Liver (tissue), 9 donors: ENCODE measurements around the gene NXPE1. TPM values are rescaled to one million over a fixed set of nuclear protein-coding genes. Genes with fewer than 3 reads are reported as not detected.
"Not testable (repeated sequence)": the region's sequence is repeated elsewhere in the genome, so short reads cannot be mapped to it uniquely, and the experiment has no call there.

Experiments
- DNase-seq: peaks from one replicate; pipeline ENCODE4 v3.0.0-alpha.2; 2017; ENCODE audit warnings: low spot score
- H3K27ac ChIP-seq, 2 donors: one replicate each; pipeline ENCODE4 v1.7.0; 2013; ENCODE audit warnings: inconsistent platforms in 2 of 2, low read length in 2 of 2, control low read depth in 1 of 2, low read depth in 1 of 2, mild to moderate bottlenecking in 1 of 2
- H3K27me3 ChIP-seq, 4 donors: one replicate each; pipeline versions ENCODE4 v1.6.1 to v1.7.0; 2013; ENCODE audit warnings: low read length in 3 of 4, inconsistent platforms in 1 of 4, mild to moderate bottlenecking in 1 of 4, moderate library complexity in 1 of 4; ENCODE audit not compliant: control insufficient read depth in 4 of 4, insufficient read depth in 4 of 4
- H3K36me3 ChIP-seq, 4 donors: one replicate each; pipeline versions ENCODE4 v1.6.1 to v1.7.0; 2013; ENCODE audit warnings: low read length in 3 of 4, mild to moderate bottlenecking in 3 of 4, low read depth in 1 of 4, moderate library complexity in 1 of 4; ENCODE audit not compliant: control insufficient read depth in 4 of 4, insufficient read depth in 3 of 4
- H3K4me1 ChIP-seq, 4 donors: one replicate each; pipeline versions ENCODE4 v1.6.1 to v1.7.0; 2013; ENCODE audit warnings: low read length in 3 of 4, mild to moderate bottlenecking in 3 of 4, moderate library complexity in 1 of 4; ENCODE audit not compliant: control insufficient read depth in 4 of 4, insufficient read depth in 4 of 4
- H3K4me3 ChIP-seq, 3 donors: one replicate each; pipeline versions ENCODE4 v1.6.1 to v1.7.0; 2013; ENCODE audit warnings: low read length in 3 of 3, control low read depth in 1 of 3, low read depth in 1 of 3, mild to moderate bottlenecking in 1 of 3
- H3K9ac ChIP-seq, 2 donors: one replicate each; pipeline ENCODE4 v1.7.0; 2013; ENCODE audit warnings: low read length in 2 of 2, mild to moderate bottlenecking in 2 of 2, moderate library complexity in 2 of 2, control low read depth in 1 of 2, low read depth in 1 of 2
- H3K9me3 ChIP-seq, 4 donors: one replicate each; pipeline versions ENCODE4 v1.6.1 to v1.7.0; 2013; ENCODE audit warnings: low read length in 3 of 4; ENCODE audit not compliant: control insufficient read depth in 4 of 4
- EGR1 ChIP-seq, 2 donors: IDR thresholded peaks; 2 replicates each; pipeline ENCODE4 v1.6.1; 2016 to 2018; ENCODE audit warnings: antibody characterized with exemption in 2 of 2, low read depth in 2 of 2
- FOXA1 ChIP-seq: IDR thresholded peaks from 2 replicates; pipeline ENCODE4 v1.6.1; 2016; ENCODE audit warnings: antibody characterized with exemption
- FOXA2 ChIP-seq: IDR thresholded peaks from 2 replicates; pipeline ENCODE4 v1.6.1; 2016; ENCODE audit warnings: antibody characterized with exemption
- GABPA ChIP-seq, 2 donors: IDR thresholded peaks in 1 of 2; conservative IDR thresholded peaks in 1 of 2; 2 replicates each; pipeline ENCODE4 v1.6.1; 2016; ENCODE audit warnings: antibody characterized with exemption in 2 of 2, mild to moderate bottlenecking in 1 of 2, moderate library complexity in 1 of 2
- HNF4A ChIP-seq, 2 donors: conservative IDR thresholded peaks; 2 replicates each; pipeline ENCODE4 v1.6.1; 2016; ENCODE audit warnings: antibody characterized with exemption in 2 of 2, mild to moderate bottlenecking in 2 of 2
- HNF4G ChIP-seq: IDR thresholded peaks from 2 replicates; pipeline ENCODE4 v1.6.1; 2016; ENCODE audit warnings: antibody characterized with exemption
- JUND ChIP-seq, 2 donors: IDR thresholded peaks; 2 replicates each; pipeline ENCODE4 v1.6.1; 2016; ENCODE audit warnings: antibody characterized with exemption in 2 of 2
- NR2F2 ChIP-seq: IDR thresholded peaks from 2 replicates; pipeline ENCODE4 v1.6.1; 2016; ENCODE audit warnings: antibody characterized with exemption
- RAD21 ChIP-seq, 2 donors: IDR thresholded peaks; 2 replicates each; pipeline ENCODE4 v1.6.1; 2016; ENCODE audit warnings: antibody characterized with exemption in 2 of 2, mild to moderate bottlenecking in 2 of 2
- RXRA ChIP-seq, 2 donors: IDR thresholded peaks; 2 replicates each; pipeline ENCODE4 v1.6.1; 2017 to 2018; ENCODE audit warnings: antibody characterized with exemption in 2 of 2, mild to moderate bottlenecking in 1 of 2
- SP1 ChIP-seq: IDR thresholded peaks from 2 replicates; pipeline ENCODE4 v1.6.1; 2018; ENCODE audit warnings: antibody characterized with exemption, mild to moderate bottlenecking
- TAF1 ChIP-seq: conservative IDR thresholded peaks from 2 replicates; pipeline ENCODE4 v1.6.1; 2016; ENCODE audit warnings: antibody characterized with exemption, mild to moderate bottlenecking
- YY1 ChIP-seq: IDR thresholded peaks from 2 replicates; pipeline ENCODE4 v1.6.1; 2016; ENCODE audit warnings: antibody characterized with exemption, mild to moderate bottlenecking
- WGBS: extraction: QIAGEN DNeasy Blood & Tissue Kit; methylation state at CpG from one replicate; pipeline ENCODE4 v1.1.7; 2013; 5-methylcytosine and 5-hydroxymethylcytosine counted together
- polyA plus RNA-seq, 2 donors: library from polyadenylated mRNA; stranded (reverse) in 1 of 2; unstranded in 1 of 2; fragments of 200-250 nt in 1 of 2; fragments of >200 nt in 1 of 2; fragmentation: Nextera tagmentation in 1 of 2; extraction: Ambion mirVana in 1 of 2; gene quantifications; one replicate each; pipeline versions ENCODE4 v1.2.1 to v1.2.3, GENCODE V29; 2013 to 2015
- total RNA-seq, 2 donors: library from RNA; depleted of rRNA; stranded (reverse); fragments of >200 nt; gene quantifications; one replicate each; pipeline ENCODE4 v1.2.3, GENCODE V29; 2014
- TF ChIP-seq, protein P1 (sequence below): IDR thresholded peaks from 2 replicates; pipeline ENCODE4 v1.6.1; 2016; ENCODE audit warnings: antibody characterized with exemption, mild to moderate bottlenecking
- TF ChIP-seq, protein P2 (sequence below): IDR thresholded peaks from 2 replicates; pipeline ENCODE4 v1.6.1; 2016; ENCODE audit warnings: antibody characterized with exemption
- TF ChIP-seq, protein P3 (sequence below): IDR thresholded peaks from 2 replicates; pipeline ENCODE4 v1.6.1; 2016; ENCODE audit warnings: antibody characterized with exemption
- TF ChIP-seq, protein P4 (sequence below): IDR thresholded peaks from 2 replicates; pipeline ENCODE4 v1.6.1; 2016; ENCODE audit warnings: antibody characterized with exemption
- TF ChIP-seq, protein P5 (sequence below): fragments of 150-350 bp; IDR thresholded peaks from 2 replicates; pipeline ENCODE4 v1.5.1; 2017; ENCODE audit warnings: improper control_type of control experiment, low read depth, low read length; ENCODE audit not compliant: missing input control
- donor health status: healthy.
- donor health status: healthy.
- donor health status: healthy.
- donor health status: healthy.
- donor health status: healthy.

Gene NXPE1
- total and polyA plus RNA-seq, 4 donors, result not detected

DNA sequence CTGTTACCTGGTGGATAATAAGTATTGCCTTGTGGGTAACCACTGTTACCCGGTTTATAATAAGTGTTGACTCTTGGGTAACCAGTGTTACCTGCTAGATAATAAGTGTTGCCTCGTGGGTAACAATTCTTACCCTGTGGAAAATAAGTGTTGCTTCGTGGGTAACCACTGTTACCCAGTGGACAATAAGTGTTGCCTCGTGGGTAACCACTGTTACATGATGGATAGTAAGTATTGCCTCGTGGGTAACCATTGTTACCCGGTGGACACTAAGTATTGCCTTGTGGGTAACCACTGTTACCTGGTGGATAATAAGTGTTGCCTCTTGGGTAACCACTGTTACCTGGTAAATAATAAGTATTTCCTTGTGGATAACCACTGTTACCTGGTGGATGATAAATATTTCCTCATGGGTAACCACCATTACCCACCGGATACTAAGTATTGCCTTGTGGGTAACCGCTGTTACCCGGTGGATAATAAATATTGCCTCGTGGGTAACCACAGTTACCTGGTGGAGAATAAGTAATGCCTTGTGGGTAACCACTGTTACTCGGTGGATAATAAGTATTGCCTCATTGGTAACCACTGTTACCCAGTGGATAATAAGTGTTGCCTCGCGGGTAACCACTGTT, 44.6 kb upstream of the NXPE1 start:
- Histone ChIP-seq H3K27ac (no peak overlapping the region), H3K4me1 (no peaks in the 10 kb centered on the region), H3K9me3 (no peaks in the 10 kb centered on the region), H3K27me3 (no peaks in the 10 kb centered on the region), H3K9ac (no peak overlapping the region), H3K4me3 (no peak overlapping the region), H3K36me3 (no peaks in the 10 kb centered on the region)
- WGBS, result 88% methylated on average over 13 of the region's 13 CpGs
- no peak for DNase-seq
- no peak for TF ChIP-seq TAF1
- TF ChIP-seq GABPA (IDR thresholded peaks at IDR 0.05 in 1 of 2, conservative IDR thresholded peaks at IDR 0.05 in 1 of 2), result no peak
- TF ChIP-seq NR2F2, result no peak
- TF ChIP-seq EGR1 (IDR thresholded peaks at IDR 0.05; ENCODE audit: low read depth in 2 of 2), result no peak
- no peak for TF ChIP-seq YY1
- TF ChIP-seq, protein P1, sequence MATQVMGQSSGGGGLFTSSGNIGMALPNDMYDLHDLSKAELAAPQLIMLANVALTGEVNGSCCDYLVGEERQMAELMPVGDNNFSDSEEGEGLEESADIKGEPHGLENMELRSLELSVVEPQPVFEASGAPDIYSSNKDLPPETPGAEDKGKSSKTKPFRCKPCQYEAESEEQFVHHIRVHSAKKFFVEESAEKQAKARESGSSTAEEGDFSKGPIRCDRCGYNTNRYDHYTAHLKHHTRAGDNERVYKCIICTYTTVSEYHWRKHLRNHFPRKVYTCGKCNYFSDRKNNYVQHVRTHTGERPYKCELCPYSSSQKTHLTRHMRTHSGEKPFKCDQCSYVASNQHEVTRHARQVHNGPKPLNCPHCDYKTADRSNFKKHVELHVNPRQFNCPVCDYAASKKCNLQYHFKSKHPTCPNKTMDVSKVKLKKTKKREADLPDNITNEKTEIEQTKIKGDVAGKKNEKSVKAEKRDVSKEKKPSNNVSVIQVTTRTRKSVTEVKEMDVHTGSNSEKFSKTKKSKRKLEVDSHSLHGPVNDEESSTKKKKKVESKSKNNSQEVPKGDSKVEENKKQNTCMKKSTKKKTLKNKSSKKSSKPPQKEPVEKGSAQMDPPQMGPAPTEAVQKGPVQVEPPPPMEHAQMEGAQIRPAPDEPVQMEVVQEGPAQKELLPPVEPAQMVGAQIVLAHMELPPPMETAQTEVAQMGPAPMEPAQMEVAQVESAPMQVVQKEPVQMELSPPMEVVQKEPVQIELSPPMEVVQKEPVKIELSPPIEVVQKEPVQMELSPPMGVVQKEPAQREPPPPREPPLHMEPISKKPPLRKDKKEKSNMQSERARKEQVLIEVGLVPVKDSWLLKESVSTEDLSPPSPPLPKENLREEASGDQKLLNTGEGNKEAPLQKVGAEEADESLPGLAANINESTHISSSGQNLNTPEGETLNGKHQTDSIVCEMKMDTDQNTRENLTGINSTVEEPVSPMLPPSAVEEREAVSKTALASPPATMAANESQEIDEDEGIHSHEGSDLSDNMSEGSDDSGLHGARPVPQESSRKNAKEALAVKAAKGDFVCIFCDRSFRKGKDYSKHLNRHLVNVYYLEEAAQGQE, result no peak
- no peak for TF ChIP-seq SP1
- TF ChIP-seq FOXA1, result no peak
- TF ChIP-seq JUND (IDR thresholded peaks at IDR 0.05), result no peak
- TF ChIP-seq RXRA (IDR thresholded peaks at IDR 0.05), result no peak
- TF ChIP-seq, protein P2, sequence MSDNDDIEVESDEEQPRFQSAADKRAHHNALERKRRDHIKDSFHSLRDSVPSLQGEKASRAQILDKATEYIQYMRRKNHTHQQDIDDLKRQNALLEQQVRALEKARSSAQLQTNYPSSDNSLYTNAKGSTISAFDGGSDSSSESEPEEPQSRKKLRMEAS, result no peak
- no peak for TF ChIP-seq FOXA2
- TF ChIP-seq, protein P3, sequence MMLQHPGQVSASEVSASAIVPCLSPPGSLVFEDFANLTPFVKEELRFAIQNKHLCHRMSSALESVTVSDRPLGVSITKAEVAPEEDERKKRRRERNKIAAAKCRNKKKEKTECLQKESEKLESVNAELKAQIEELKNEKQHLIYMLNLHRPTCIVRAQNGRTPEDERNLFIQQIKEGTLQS, result no peak
- TF ChIP-seq, protein P4, sequence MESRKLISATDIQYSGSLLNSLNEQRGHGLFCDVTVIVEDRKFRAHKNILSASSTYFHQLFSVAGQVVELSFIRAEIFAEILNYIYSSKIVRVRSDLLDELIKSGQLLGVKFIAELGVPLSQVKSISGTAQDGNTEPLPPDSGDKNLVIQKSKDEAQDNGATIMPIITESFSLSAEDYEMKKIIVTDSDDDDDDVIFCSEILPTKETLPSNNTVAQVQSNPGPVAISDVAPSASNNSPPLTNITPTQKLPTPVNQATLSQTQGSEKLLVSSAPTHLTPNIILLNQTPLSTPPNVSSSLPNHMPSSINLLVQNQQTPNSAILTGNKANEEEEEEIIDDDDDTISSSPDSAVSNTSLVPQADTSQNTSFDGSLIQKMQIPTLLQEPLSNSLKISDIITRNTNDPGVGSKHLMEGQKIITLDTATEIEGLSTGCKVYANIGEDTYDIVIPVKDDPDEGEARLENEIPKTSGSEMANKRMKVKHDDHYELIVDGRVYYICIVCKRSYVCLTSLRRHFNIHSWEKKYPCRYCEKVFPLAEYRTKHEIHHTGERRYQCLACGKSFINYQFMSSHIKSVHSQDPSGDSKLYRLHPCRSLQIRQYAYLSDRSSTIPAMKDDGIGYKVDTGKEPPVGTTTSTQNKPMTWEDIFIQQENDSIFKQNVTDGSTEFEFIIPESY, result no peak
- no peak for TF ChIP-seq HNF4A (conservative IDR thresholded peaks at IDR 0.05)
- TF ChIP-seq HNF4G, result no peak
- TF ChIP-seq, protein P5, sequence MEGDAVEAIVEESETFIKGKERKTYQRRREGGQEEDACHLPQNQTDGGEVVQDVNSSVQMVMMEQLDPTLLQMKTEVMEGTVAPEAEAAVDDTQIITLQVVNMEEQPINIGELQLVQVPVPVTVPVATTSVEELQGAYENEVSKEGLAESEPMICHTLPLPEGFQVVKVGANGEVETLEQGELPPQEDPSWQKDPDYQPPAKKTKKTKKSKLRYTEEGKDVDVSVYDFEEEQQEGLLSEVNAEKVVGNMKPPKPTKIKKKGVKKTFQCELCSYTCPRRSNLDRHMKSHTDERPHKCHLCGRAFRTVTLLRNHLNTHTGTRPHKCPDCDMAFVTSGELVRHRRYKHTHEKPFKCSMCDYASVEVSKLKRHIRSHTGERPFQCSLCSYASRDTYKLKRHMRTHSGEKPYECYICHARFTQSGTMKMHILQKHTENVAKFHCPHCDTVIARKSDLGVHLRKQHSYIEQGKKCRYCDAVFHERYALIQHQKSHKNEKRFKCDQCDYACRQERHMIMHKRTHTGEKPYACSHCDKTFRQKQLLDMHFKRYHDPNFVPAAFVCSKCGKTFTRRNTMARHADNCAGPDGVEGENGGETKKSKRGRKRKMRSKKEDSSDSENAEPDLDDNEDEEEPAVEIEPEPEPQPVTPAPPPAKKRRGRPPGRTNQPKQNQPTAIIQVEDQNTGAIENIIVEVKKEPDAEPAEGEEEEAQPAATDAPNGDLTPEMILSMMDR, result no peak
- TF ChIP-seq RAD21 (IDR thresholded peaks at IDR 0.05), result no peak

DNA sequence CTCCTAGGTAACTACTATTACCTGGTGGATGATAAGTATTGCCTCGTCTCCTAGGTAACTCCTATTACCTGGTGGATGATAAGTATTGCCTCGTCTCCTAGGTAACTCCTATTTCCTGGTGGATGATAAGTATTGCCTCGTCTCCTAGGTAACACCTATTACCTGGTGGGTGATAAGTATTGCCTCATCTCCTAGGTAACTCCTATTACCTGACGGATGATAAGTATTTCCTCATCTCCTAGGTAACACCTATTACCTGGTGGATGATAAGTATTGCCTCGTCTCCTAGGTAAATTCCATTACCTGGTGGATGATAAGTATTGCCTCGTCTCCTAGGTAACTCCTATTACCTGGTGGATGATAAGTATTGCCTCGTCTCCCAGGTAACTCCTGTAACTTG, 43.5 kb upstream of the NXPE1 start:
- H3K9ac ChIP-seq, H3K36me3 ChIP-seq, H3K27me3 ChIP-seq, H3K9me3 ChIP-seq, H3K4me3 ChIP-seq, H3K4me1 ChIP-seq, DNase-seq, H3K27ac ChIP-seq: not testable (repeated sequence)
- 83% methylated on average over 7 of the region's 7 CpGs for WGBS
